GM21367 (cell line): Measurements from ENCODE around the gene PPP1R1A.
A peak's percentile ranks its signal among the peaks of the same experiment; 100 is the strongest.

Experiments used
- ATAC-seq: cut with Tn5 transposase; IDR thresholded peaks from one replicate; pipeline ENCODE4 v1.9.1; 2021; ENCODE audit not compliant: unreplicated experiment

The PPP1R1A gene

GRCh38 chr12:54571193-54572188 is 17.0 kb downstream of the PPP1R1A start:
- ATAC-seq = no peak

GRCh38 chr12:54569995-54570528 is 18.4 kb downstream of the PPP1R1A start:
- no peak for ATAC-seq

GRCh38 chr12:54569072-54569471 is 19.4 kb downstream of the PPP1R1A start:
- ATAC-seq = no peak

- no peak for ATAC-seq
Measured at GRCh38 chr12:54566792-54567191, 21.7 kb downstream of the PPP1R1A start.

GRCh38 chr12:54565986-54566544 is 22.4 kb downstream of the PPP1R1A start:
- ATAC-seq = no peak

GRCh38 chr12:54565310-54565985 is 23.0 kb downstream of the PPP1R1A start:
- no peak for ATAC-seq

GRCh38 chr12:54564768-54565167 is 23.7 kb downstream of the PPP1R1A start:
- no peak for ATAC-seq

GRCh38 chr12:54563787-54564186 is 24.7 kb downstream of the PPP1R1A start:
- ATAC-seq = no peak

GRCh38 chr12:54562750-54563356 is 25.6 kb downstream of the PPP1R1A start:
- ATAC-seq = no peak

- ATAC-seq = no peak
Measured at GRCh38 chr12:54561164-54561563, 27.3 kb downstream of the PPP1R1A start.

GRCh38 chr12:54560374-54560858 is 28.0 kb downstream of the PPP1R1A start:
- peak; percentile 100 for ATAC-seq

- no peak for ATAC-seq
Measured at GRCh38 chr12:54558759-54559158, 29.7 kb downstream of the PPP1R1A start.

- no peak for ATAC-seq
Measured at GRCh38 chr12:54558311-54558710, 30.1 kb downstream of the PPP1R1A start.

GRCh38 chr12:54555670-54556257 is 32.7 kb downstream of the PPP1R1A start:
- ATAC-seq = no peak

GRCh38 chr12:54549774-54550451 is 38.5 kb downstream of the PPP1R1A start:
- ATAC-seq = no peak

- no peak for ATAC-seq
Measured at GRCh38 chr12:54546511-54546910, 41.9 kb downstream of the PPP1R1A start.

GRCh38 chr12:54544743-54545142 is 43.7 kb downstream of the PPP1R1A start:
- ATAC-seq = no peak

GRCh38 chr12:54543526-54543925 is 44.9 kb downstream of the PPP1R1A start:
- no peak for ATAC-seq

- ATAC-seq = no peak
Measured at GRCh38 chr12:54541751-54542290, 46.6 kb downstream of the PPP1R1A start.
